ENCODE measurements around the gene RPE.

The RPE gene

GRCh38 chr2:210003359-210003758 is 921 bp downstream of the RPE start:
- no peak for DNase-seq

DNA sequence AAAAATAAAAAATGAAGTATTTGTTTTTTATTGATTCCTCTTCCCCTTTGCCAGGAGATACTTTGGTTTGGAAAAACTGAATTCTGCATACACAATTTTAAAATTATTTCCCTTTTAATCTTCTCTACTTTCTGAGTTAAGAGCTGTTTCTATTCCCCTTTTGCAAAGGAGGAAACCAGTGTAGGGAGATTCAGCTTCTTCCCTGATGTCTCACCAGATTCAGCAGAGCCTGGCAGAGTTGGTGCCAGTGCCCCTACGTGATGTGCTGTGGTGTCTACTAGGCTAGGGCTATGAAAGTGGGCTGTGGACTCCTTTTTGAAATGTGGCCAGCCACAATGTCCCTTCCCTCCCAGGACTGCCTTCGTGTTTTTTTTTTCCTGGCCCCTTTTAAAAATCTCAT is 2.4 kb downstream of the RPE start:
- no peak for DNase-seq

GRCh38 chr2:210007895-210008294 is 5.5 kb downstream of the RPE start:
- no peak for DNase-seq

DNA sequence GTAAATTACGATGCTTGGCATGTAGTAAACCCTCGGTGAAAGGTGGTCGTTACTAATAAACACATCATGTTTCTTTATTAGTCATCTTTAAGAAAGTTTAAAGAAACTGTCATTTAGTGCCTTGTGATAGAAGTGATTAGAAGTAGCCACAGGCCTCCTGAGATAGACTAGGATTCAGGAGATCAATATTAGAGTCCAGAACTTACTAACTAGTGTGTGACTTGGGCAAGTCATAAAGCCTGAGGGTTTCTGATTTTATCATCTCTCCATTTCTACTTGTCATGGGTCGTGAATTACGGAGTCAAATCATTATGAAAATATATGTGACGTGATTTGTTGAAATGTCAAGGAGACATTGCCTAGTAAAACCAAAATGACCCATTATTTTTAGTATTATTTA is 6.7 kb downstream of the RPE start:
- no peak for DNase-seq

- no peak for DNase-seq
Observed at GRCh38 chr2:210009896-210010295, 7.5 kb downstream of the RPE start.

GRCh38 chr2:210020138-210020537 is 17.7 kb downstream of the RPE start:
- DNase-seq, result no peak

DNA sequence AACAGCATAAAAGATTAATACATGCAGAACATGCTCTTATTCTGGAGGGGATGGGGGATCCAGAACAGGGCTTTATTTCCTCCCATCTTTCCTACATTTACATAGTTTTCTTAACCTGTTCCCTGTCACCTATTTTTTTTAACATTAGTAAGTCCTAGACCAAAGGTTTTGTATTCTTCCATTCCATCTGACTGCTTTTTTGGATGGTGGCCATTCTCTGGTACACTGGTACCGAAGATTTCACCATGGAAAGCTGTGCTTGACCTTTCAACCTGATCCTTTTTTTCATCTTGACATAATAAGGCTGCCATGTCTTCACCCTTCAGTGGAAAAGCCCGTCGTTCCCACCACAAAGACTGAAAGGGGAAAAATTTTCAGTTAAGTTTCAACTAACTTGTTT is 20.4 kb downstream of the RPE start:
- no peak for DNase-seq

- DNase-seq, result no peak
Observed at GRCh38 chr2:210027608-210028007, 25.2 kb downstream of the RPE start.

- no peak for DNase-seq
Observed at GRCh38 chr2:210028178-210028577, 25.7 kb downstream of the RPE start.

- no peak for DNase-seq
Observed at GRCh38 chr2:210034087-210034683, 31.7 kb downstream of the RPE start.

GRCh38 chr2:210035679-210036078 is 33.2 kb downstream of the RPE start:
- DNase-seq, result no peak

GRCh38 chr2:210038078-210038477 is 35.6 kb downstream of the RPE start:
- no peak for DNase-seq

GRCh38 chr2:210046851-210047500 is 44.5 kb downstream of the RPE start:
- DNase-seq, result no peak

DNA sequence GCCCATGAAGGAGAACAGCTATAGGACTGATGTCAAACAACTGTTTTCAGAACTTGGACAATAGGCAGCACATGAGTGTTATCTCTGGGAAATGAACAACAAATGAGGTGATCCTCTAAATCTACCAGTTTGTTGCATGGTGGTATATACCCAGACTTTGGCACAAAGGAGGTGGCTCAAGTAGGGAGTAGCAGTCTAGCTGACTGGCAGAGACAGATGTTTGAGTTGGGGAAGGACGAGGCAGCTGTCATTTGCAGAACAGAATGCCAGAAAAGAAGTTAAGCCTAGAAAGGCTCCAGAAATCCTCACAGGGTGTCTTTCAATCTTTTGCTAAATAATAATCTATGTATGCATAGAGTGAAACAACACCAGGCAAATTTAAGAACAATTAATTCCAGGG is 47.4 kb downstream of the RPE start:
- no peak for DNase-seq

DNA sequence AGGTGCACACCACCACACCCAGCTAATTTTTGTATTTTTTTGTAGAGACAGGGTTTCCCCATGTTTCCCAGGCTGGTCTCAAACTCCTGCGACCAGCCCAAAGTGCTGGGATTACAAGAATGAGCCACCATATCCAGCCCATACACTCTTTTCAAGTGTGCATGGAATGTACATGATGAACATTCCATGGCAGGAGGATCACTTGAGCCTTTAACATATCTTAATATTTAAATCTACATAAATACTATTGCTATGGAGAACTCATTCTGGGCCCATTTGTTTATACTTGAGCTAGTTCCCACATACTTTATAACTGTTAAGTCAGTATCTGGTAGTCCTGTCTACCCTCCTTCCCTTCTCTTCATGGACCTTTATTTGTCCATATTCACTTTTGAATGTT is 48.4 kb downstream of the RPE start:
- no peak for DNase-seq

- DNase-seq, result no peak
Observed at GRCh38 chr2:210054696-210055095, 52.3 kb downstream of the RPE start.

DNA sequence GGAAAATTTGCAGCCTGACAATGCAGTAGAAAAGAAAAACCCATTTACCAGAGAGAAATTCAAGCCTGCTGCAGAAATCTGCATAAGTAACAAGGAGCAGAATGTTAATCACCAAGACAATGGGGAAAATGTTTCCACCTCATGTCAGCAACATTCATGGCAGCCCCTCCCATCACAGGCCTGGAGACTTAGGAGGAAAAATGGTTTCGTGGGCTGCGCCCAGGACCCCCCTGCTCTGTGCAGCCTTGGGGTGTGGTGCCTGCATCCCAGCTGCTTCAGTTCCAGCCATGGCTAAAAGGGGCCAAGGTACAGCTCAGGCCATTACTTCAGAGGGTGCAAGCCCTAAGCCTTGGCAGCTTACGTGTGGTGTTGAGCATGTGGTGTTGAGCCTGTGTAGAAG is 53.4 kb downstream of the RPE start:
- DNase-seq, result no peak

GRCh38 chr2:210063306-210063705 is 60.9 kb downstream of the RPE start:
- DNase-seq, result no peak
